ENCODE data around the gene NDST4. TPM values are rescaled to one million over a fixed set of nuclear protein-coding genes. Genes with fewer than 3 reads are reported as not detected.

Gene NDST4
- total RNA-seq, 1 experiment from 2014 or later: 0.07 TPM

DNA sequence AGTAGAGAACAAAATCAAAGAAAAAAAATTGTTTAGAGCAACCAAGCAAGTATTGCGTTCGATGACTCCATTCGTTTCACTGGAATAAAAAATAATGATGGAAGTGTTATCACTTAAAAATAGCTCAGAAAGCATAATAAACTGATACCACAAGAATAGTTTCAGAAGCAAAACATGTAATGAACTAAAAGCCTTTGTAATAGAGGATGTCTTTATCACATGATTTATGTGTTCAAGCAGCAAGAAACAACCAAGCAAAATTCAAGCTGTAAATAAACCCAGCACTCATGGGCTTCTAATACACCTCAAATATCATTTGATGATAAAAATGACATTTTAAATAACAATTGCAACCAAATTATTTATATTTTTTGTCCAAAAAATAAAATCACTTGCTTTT is 192.2 kb downstream of the NDST4 start:
- DNase-seq (ENCODE audit: extremely low read depth, low read depth): no peak

DNA sequence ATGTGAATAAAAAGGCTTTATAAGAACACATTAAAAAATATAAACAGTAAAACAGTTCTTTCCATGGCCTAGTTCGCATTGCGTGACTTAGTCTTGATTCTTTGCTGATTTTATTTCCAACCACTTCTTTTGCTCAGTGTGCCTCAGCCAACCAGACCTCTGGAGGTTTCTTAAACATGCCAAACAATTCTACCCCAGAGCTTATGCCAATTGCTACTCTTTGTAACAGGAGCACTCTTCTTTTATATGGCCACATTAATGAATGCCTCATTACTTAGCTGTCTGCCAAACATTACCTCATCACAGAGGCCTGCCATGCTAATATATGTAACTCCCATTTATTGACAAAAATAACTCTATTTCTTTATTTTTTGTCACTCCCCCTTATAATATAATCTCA is 202.3 kb downstream of the NDST4 start:
- no peak for DNase-seq (ENCODE audit: extremely low read depth, low read depth)

DNA sequence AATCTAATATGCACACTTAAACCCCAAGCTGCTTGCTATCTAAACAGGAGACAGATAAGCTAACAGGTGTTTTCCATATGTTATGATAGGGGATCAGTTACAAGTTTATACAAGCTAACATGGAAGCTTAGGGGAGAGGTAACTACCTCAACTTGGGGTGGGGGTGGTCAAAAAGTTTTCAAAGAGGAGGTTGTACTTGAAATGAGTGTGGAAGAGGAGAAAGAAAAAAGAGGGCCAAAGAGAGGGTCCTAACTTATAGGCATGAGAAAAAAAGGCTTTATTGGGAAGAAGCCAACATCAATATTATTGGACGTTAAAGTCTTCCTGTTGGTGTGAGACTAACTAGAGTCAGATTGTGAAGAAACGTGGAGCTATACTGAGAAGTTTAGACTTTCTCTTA is 205.9 kb downstream of the NDST4 start:
- DNase-seq (ENCODE audit: extremely low read depth, low read depth): no peak

DNA sequence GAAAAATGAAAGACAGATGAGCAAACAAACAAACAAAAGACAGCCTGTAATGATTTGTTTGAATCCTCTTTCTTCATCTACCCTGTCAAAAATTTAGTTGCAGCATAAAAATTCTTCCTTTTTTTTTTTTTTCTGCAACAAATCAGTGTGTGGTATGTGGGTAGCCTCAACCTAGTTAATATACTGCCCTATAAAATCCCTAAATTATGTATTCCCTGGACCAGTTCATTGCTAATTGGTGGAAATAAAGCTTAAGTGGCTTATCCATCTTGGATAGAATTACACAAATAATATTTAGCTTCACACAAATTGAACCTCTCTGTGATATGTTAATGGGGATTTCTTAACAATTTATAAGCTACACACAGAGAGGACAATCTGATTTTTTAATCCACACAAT is 208.4 kb downstream of the NDST4 start:
- DNase-seq (ENCODE audit: extremely low read depth, low read depth): no peak

DNA sequence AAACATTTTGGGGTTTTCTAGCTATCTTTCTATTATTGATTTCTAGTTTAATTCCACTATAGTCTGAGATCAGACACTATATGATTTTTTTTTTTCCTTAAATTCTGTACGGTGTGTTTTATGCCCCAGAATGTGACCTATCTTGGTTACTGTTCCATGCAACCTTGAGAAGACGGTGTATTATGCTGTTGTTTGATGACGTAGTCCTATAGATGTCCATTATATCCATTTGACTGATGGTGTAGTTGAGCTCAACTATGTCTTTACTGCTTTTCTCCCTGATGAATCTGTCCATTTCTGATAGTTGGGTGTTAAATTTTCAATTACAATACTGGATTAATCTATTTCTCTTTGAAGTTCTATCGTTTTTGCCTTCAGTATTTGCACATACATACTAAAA is 212.5 kb downstream of the NDST4 start:
- no peak for DNase-seq (ENCODE audit: extremely low read depth, low read depth)

DNA sequence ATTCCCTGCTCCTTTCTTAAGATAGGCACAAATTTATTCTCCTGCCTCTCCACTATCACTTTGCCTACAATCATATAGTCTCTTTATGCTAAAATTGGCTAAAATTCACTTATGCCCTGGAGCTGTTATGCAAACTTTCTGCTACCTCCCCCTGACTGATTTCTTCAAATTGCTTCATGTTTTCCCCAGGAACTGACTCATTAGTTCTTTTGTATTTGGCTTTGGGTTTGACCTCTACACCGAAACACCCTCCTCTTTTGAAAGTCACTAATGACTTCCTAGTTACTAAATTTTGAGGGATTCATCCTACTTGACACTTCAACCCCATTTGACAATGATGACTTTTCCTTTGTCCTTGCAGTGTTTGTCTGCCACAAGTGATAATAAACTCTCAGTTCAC is 222.6 kb downstream of the NDST4 start:
- no peak for DNase-seq (ENCODE audit: extremely low read depth, low read depth)

DNA sequence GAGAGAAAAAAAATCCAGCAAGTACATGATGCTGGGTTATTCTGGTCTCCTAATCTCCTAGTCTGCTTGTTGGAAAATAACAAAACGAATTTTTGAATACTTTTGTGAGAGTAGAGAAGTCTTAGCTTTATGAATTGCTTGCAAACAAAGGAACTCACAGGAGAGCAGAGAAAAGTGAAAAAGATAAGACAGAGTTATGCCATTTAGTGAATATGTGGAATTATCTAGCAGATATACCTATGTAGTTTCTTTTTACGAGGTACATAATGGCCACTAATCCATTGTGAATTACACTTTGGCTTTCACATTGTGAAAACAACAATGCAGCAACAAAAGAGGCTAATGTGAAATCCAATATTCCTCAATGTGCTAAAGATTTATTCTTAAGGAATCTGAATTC is 226.7 kb downstream of the NDST4 start:
- no peak for DNase-seq (ENCODE audit: extremely low read depth, low read depth)

DNA sequence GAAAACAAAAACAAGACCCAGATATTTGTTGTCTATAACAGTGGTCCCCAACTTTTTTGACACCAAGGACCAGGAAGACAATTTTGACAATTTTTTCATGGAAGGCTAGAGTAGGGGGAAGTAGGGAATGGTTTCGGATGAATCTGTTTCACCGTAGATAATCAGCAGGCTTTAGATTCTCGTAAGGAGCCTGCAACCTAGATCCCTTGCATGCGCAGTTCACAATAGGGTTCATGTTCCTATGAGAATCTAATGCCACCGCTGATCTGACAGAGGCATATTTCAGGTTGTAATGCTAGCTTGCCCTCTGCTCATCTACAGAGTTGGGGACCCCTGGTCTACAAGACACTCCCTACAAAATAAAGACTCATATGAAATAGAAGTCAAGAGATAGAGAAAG is 229.8 kb downstream of the NDST4 start:
- DNase-seq (ENCODE audit: extremely low read depth, low read depth): no peak

DNA sequence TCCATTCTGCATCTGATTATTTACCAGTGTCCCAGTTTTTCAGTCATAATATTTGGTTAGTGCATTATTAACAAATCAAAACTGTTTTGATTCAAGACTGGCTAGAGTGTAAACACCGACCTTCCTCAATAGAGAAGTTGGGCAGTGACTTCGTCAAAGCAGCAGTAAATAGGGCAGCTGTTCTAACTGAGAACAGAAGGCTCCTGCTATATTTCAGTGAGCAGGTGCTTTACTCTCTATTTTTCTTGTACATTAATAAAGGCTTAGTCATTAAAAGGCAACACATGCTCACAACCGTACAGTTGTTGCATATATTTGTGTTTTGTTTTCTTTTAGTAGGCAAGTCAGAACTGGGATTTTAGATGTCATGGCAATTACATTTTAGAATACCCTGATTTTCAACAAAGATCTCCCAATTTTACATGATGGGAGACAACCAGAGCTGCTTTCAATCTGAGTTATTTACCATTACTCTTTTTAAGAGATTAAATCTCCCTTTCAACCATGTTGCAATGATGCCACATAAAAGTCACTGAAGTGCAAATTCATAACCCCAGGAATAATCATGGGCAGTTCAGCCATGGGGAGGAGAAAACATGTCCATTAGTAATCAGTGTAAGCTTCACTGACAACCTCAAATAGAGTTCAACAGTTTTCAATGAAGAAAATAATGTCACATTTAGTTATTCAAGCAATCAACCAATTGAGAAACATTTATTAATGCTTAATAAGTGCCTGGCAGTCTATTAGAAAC is 233.3 kb downstream of the NDST4 start:
- no peak for DNase-seq (ENCODE audit: extremely low read depth, low read depth)

DNA sequence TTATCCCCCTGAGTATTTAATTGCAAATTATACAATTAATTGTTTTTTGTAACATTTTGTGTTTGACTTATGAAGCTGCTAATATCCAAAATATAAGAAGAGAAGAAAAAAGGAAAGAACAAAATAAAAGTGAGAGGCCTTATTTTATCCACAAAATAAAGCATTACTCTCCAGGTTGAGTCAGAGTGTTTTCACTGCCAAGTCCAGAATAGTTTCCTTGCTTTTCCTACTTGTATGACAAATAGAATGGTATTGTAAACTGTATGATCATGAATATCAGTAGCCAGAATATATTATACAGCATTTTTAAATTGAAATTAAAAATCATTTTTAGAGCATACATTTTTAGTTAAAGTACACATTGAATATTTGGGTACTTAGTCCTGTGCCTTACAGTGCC is 237.8 kb downstream of the NDST4 start:
- no peak for DNase-seq (ENCODE audit: extremely low read depth, low read depth)

DNA sequence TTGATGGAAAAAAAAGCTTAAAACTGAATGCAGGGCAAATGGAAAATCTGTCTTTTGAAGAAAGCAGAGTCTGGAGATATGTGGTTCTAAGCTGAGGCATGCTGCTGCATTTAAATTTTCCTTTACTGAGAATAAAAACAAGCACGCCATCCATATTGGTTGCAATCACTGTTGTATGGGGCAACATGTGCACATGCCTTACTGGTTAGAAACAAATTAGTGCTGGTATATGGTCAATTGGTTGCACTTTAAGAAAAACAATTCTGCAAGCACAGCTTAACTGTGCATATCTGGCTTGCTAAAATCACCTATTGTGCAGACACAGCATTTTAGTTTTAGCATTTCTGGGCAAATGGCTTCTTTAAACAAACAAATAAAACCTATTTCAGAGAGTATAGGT is 239.1 kb downstream of the NDST4 start:
- DNase-seq (ENCODE audit: extremely low read depth, low read depth): no peak

DNA sequence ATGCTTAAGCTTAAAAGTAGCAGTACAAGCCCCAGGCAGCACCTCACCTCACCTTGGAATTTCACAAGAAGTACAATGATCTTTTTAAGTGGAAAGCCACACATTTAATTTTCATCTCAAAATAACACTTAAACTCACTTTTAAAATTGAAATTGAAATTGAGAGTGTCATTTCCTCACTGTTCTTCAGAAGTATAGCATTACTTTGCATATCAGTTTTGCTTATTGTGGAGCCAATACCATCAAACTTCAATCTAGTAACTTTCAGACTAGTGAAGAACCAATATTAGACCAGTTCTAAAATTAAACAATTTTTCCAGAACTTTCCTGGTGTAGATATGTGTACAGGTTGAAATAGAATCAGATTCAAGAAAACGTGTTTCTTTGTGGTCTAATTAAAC is 242.4 kb downstream of the NDST4 start:
- DNase-seq (ENCODE audit: extremely low read depth, low read depth): no peak

DNA sequence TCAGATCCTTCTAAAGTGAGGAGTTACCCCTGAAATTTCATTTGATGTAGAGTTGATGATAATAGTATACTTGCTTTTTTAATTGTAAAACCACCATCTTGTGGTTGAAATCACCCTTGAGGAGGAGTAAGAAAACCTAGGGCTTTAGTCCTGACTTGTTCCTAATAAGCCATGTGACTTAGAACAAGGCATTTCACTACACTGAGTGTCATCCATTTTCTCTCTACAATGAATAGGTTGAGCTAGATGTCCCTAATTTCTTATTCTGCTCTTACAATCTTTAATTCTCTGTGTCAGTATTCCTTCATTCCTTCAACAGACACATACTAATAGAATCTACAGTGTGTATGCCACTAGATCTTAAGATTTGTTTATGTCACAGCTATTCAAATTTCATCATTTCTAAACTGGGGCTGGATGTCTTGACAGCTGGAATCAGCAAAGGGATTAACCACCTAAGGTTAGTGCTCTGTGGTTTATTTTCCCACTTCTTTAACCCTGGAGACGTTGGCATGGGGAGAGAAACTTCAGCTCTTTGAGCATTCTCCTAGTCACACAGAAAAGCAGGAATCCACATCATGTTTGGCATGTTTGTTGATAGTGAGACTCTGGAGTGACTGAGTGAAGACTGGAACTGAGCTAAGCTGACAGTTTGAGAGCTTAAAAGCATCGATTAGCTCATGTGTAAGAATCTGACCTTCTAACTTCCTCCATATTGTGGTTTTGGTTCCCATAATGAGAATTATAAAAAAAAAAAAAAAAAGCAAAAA is 246.3 kb downstream of the NDST4 start:
- DNase-seq (ENCODE audit: extremely low read depth, low read depth): no peak

DNA sequence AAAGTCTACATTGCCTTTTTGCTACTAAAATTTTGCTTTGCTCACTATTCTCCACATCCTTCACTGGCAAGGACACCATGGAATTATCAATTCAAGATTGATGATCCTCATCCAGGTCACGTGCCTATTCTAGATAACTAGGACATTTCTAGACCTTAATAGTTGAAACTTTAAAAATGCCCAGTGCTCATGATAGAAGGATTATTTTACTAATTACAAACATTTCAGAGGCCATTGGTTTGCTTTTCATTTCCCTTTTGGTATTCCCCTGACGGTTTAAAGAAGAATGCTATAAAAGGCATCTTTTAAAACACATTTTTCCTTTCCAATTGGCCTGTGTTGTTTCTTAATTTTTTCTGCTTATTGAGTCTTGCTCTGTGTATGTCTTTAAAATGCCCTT is 249.4 kb downstream of the NDST4 start:
- DNase-seq (ENCODE audit: extremely low read depth, low read depth): no peak

DNA sequence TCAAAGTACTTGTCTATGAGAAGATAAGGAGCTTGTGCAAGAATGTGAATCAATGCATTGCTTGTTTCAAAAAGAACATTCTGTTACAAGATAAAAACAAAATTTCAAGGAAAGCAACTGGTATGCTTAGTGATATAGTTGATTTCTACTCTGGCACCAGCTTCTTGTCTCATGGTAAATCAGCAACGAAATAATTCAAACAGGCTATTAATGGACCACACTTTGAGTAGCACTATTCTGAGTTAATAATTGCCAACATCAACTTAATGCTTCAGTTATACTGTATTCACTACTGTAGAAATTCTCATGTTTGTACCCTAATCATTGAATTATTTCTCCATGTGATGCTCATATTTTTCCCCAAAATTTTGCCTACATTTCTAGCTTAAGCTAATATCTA is 252.6 kb downstream of the NDST4 start:
- no peak for DNase-seq (ENCODE audit: extremely low read depth, low read depth)

DNA sequence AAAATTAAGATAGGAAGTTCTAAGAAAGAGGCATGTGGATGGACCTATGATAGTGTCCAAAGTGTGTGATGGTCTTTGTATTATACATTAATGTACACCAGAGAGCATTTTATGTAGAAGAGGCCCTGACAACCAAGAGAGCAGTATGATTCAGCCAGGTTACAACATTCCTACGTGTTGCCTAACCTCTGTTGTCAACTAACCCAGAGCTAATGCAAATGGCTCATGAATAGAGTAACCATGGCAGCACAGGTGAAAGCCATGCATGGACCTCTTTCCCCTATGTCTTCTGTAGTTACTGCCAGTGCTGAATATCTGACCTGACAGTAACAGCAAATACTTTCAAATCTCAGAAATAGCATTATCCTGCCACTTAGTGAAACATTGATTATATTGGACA is 255.6 kb downstream of the NDST4 start:
- no peak for DNase-seq (ENCODE audit: extremely low read depth, low read depth)

DNA sequence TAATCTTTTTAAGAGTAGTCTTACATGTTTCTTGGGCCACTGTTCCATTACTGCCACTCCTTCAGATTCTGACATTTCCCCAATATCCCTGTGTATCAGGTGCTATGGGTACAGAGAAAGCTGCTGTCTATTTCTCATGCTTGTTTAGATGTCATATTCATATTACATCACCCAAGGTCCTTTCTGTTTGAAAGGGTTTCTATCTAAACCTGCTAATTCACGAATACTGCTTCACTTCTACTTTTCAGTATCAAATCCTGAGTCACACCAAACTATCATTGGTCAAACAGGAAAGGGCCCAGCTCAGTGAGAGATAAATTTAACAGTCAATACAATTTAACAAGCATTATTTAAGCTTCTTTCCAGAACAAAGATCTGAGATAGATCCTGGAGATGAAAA is 273.4 kb downstream of the NDST4 start:
- DNase-seq (ENCODE audit: extremely low read depth, low read depth): no peak

DNA sequence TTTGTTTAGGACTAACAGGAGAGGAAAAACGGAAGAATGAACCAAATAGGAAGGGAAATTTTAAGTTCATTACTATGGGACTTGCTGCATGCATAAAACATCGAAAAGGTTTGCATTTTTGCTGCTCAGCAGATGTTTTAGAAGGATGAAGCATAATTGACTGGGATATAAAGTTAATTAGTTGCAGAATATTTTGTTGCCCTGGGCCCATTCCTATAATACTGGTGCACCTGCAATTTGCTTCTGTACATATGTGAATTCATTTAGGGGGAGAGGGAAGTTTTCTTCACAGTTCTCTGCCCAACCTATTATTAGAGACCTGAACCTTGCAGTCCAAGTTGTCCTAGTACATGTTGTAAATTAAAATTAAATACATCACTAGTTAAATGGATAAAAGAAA is 282.8 kb downstream of the NDST4 start:
- no peak for DNase-seq (ENCODE audit: extremely low read depth, low read depth)

DNA sequence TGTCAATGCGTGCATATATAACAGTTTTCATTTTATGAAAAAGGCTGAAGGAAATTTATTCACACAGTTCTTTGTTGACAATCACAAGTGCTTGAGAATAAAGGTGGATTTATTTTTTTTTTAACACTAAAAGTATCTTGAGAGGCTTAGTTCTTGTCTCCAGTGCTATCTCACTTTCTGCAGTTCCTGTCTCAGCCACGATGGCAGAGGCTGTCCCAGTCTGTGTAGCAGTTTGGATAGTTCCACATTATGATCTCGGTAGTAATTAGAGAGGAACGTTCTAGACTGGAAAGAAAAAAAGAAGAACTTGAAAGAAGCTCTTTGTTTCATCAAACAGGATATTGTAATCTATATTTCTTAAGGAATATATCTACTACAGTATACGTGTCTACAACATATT is 285.8 kb downstream of the NDST4 start:
- no peak for DNase-seq (ENCODE audit: extremely low read depth, low read depth)

DNA sequence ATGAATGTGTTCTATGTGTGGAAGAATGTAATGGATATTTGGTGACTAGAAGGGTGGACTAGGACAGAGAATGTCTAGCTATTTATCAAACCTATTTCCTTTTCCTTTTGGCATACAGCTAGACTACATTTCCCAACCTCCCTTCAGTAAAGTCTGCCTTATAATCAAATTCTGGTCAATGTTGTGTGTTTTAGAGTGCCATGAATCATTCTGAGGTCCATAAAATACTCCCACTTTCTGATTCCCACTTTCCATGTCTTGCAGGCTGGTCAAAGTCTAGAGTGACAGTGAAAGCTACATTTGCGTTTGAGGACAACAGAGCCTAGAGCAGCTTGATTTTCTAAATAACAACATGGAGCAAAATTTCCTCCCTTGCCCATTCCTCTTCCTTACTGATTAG is 297.7 kb downstream of the NDST4 start:
- no peak for DNase-seq (ENCODE audit: extremely low read depth, low read depth)

DNA sequence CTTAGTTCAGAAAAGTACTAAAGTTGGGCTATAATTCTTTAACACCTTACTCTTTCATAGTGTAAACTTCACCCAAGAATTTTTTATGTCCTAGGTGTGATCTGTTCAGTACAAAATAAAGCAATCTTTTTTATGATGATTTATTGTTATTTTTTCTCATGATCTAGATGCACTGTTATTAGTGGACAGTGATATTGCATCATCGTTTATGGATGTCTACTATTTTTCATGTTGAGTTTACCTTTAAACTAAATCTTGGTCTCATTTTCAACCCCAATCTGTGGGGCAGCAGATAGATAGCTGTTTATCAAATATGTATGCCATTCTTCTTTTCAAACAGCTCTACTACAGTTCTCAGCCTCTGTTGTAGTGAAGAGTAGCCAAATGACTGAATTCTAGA is 299.5 kb downstream of the NDST4 start:
- no peak for DNase-seq (ENCODE audit: extremely low read depth, low read depth)

DNA sequence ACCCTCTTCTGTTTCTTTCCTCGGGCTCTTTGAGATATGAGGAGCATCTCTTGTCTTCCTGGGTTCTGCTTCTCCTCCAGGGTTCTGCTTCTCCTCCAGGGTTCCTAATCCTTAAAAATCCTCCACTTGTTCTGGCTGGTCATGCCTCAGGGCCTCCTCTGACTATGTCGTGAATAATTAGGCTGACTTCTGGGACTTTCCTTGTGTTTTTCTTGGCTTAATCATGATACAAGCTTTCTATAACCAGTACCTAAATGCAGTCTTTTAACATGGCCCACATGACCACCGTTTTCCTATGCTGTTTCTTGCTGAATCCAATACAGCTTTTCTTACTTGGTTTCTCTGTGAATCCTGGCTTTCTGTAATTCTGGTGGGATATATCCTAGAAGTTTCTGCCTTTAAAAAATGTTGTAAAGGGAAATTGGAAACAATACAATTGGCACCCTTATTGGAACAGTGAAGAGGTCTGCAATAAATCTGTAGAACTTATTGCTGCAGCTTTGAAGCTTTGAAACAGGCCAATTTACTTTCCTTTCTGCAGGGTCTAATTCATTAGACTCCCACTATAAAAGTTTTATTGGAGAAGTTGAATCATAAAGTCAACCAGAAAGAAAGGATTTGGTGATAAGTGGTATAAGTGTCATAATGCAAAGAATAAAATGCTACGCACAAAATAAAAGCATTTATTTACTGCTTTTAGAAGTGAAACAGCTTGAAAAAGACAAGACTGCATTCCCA is 301.7 kb downstream of the NDST4 start:
- no peak for DNase-seq (ENCODE audit: extremely low read depth, low read depth)
